OCI-LY1 (cell line): ENCODE measurements around the gene TMED10.

Experiments used
- EZH2 ChIP-seq: fragments of 200-600 bp; sonication (generic), shearing (Covaris generic); IDR thresholded peaks from 2 replicates; pipeline ENCODE4 v1.8.0; 2017; ENCODE audit warnings: borderline replicate concordance, mixed run types, mild to moderate bottlenecking, antibody characterized with exemption, low read length, moderate library complexity, mixed read lengths
- TF ChIP-seq, protein P1 (sequence below): fragments of 200-600 bp; sonication (generic), shearing (Covaris generic); IDR thresholded peaks from 2 replicates; pipeline ENCODE4 v1.5.1; 2017; ENCODE audit warnings: mild to moderate bottlenecking, antibody characterized with exemption, low read length, moderate library complexity, mixed read lengths

DNA sequence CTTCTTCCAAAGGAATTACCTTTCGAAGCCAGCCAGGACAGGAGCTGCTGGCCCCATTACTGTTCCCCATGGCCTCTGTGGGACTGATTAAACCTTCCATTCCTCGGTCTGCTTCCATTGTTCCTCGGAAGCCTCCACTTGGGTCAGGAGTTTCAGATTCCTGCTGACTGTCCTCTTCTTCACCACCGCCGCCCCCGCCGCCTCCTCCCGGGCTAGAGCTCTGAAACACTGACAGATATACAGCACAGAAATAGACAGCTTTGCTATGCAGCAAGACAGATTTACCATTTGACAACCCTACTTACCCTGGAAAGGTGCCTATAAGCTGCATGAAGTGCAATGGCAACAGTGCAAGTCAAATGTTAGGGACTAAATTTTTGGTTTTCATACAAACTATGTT lies 85.2 kb downstream of the TMED10 start:
- TF ChIP-seq, protein P1, sequence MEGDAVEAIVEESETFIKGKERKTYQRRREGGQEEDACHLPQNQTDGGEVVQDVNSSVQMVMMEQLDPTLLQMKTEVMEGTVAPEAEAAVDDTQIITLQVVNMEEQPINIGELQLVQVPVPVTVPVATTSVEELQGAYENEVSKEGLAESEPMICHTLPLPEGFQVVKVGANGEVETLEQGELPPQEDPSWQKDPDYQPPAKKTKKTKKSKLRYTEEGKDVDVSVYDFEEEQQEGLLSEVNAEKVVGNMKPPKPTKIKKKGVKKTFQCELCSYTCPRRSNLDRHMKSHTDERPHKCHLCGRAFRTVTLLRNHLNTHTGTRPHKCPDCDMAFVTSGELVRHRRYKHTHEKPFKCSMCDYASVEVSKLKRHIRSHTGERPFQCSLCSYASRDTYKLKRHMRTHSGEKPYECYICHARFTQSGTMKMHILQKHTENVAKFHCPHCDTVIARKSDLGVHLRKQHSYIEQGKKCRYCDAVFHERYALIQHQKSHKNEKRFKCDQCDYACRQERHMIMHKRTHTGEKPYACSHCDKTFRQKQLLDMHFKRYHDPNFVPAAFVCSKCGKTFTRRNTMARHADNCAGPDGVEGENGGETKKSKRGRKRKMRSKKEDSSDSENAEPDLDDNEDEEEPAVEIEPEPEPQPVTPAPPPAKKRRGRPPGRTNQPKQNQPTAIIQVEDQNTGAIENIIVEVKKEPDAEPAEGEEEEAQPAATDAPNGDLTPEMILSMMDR, result no peak
- TF ChIP-seq EZH2, result no peak
